LHCN-M2 (cell line): ENCODE measurements around the gene VPS13D. TPM values are rescaled to one million over a fixed set of nuclear protein-coding genes. Genes with fewer than 3 reads are reported as not detected.

Experiments used
- DNase-seq: peaks from one replicate; pipeline ENCODE4 v3.0.0-alpha.2; 2012; ENCODE audit warnings: low read depth
- polyA plus RNA-seq: library from polyadenylated mRNA; unstranded; fragments of >200 nt; gene quantifications from one replicate; pipeline ENCODE4 v1.2.1, GENCODE V29; 2012; ENCODE audit warnings: missing spikeins
- total RNA-seq: library from RNA; depleted of rRNA; stranded (reverse); fragments of >200 nt; gene quantifications from 2 replicates; pipeline ENCODE4 v1.2.3, GENCODE V29; 2014; rRNA removed

VPS13D gene
- total RNA-seq: 16.6 and 17.0 TPM in 2 replicates
- polyA plus RNA-seq: 7.5 TPM

- peak; percentile 63 for DNase-seq
Measured at GRCh38 chr1:12229835-12230548, at the start of gene VPS13D. VPS13D (plus strand) TSS chr1:12230030; CDS start chr1:12234267, 4,237 bp downstream.

- DNase-seq: no peak
Measured at GRCh38 chr1:12180315-12180714, 49.5 kb upstream of the VPS13D start.

- no peak for DNase-seq
Measured at GRCh38 chr1:12180903-12181302, 48.9 kb upstream of the VPS13D start.

DNA sequence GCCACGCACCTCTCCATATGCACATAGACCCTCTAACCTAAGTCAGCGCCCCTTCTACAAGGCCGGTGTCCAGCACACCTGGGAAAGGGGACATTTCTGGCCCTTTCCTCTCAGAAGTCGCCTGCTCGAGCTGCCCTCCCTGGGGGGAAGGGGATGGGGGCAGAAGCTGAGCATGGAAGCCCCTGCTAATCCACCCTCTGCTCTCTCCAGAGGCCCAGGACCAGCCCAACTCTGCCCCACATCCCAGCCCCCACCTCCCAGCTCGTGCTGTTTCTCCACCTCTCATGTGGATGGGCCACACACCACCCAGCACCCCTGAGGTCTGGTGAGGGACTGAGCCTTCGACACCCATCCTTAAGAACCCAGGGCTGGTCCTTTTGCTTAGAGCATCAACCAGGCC lies 48.3 kb upstream of the VPS13D start:
- DNase-seq: no peak

DNA sequence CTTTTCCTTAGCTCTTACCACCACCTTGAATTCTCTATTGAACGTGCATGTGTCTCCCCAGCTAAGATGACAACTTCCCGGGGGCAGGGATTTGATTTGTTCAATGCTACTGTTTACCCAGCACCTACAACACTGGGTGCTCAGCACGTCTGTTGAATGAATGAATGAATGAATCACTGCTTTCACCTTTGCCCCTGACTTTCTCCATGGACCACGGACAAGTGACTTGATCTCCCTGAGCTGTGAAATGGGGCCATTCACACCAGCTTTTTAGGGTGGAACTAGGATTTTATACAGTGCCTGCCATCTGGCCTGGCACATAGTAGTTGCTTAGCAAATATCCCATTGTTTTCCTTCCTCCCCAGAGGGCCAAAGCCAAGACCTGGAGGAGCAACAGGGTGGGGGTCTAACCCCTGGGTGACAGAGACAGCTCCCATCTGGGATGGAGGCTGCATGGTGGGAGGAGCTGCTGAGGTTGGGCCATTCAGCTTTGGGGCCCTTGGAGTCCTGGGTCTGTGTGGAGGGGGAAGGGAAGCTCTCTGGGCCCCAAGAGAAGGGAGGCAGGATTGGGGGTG lies 47.3 kb upstream of the VPS13D start:
- no peak for DNase-seq

DNA sequence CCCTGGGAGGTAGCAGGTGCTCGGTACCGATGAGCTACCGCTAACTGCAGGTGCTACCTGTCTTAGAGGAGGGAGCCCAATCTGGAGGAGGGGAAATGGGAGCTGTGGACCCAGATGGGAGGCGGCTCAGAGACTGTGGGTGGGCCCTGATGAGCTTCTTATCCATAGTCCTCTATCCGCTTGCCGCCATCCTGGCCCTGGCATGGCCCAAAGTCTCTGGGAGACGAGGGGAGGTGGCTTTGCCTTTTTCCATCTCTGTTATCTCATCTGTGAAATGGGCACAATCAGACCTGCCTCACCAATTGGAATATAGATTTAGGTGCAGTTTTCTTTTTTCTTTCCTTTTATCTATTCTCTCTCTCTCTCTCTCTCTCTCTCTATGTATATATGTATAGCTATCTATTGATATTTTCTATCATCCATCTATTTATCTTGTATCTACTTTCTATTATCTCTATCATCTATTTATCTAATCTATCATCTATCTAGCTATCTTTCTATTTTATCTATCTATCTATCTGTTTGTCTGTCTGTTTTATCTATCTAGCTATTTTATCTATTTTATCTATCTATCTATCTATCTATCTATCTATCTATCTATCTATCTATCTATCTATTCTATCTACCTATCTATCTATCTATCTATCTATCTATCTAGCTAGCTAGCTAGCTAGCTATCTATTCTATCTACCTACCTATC lies 46.6 kb upstream of the VPS13D start:
- DNase-seq: no peak

DNA sequence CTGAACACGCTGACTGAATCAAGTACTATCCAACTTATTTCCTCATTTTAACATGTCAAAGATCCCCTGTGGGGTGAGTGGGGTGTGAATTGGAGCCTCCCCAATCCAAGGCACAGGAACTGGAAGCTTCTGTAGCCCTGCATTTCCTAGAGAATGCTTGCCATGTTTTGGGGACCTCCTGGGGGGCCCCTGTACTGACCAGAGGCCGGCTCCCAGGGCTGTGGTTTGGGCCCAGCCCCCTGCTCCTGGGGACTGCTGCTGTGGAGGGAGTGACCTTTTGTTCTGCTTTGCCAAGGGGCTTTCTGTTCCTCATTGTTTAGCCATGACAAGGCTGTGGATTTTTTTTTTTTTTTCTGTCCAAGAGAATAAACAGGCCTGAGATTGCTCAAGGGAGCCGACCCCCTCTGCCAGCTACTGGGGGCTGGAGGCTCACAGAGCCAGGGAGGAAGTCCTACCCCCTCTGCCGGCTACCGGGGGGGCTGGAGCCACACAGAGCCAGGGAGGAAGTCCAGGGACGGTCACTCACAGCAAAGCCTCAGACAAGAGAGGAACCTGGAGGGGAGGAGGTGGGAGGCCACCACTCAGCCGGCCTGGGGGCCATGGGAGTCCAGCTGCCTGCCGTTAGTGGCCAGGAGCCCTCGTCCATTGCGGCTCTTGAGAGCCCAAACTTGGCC lies 45.7 kb upstream of the VPS13D start:
- DNase-seq: peak; percentile 41

DNA sequence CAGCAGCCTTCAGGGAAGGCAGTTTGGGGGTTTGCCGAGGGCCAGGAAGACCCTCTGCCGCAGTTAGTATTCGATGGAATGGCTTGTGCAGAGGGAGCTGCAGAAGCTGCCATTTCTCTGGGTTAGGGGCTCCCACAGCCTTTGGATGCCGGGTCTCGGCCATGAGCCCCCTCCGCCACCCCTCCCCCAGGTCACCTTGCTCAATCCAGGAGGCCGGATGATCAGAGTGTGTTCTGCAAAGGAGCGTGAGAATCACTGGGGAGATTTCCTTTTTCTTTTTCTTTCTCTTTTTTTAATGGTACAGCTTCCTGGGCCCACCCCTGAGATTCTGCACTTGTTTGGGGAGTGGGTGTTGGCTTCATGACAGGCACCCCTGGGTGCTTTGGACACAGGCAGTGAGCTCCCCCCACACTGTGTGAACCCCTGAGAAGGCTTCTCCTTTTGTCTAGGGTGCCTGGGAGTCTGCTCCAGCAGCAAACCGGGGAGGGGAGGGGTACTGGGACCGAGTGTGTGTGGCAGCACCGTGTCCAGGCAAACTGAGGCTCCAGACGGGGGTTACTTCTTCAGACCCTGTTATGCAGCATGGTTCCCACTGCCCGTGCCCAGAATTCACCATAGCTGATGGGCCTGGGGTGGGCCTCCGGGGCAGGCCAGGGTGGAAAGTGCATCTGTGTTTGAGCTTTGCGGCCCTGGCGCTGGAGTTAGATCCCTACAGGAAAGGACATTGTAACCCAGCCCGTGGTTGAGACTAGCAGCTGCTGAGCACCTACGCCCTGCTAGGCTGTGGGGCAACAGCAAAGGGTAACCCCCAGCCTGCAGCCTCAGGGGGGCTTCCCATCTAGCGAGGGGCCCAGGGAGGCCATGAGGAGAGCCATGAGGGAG lies 44.6 kb upstream of the VPS13D start:
- no peak for DNase-seq

- DNase-seq: no peak
Measured at GRCh38 chr1:12185918-12186678, 43.7 kb upstream of the VPS13D start.

GRCh38 chr1:12186679-12186985 lies 43.2 kb upstream of the VPS13D start:
- DNase-seq: no peak

GRCh38 chr1:12188115-12188514 lies 41.7 kb upstream of the VPS13D start:
- no peak for DNase-seq

GRCh38 chr1:12188657-12189327 lies 41.0 kb upstream of the VPS13D start:
- DNase-seq: no peak

- no peak for DNase-seq
Measured at GRCh38 chr1:12189328-12189682, 40.5 kb upstream of the VPS13D start.

DNA sequence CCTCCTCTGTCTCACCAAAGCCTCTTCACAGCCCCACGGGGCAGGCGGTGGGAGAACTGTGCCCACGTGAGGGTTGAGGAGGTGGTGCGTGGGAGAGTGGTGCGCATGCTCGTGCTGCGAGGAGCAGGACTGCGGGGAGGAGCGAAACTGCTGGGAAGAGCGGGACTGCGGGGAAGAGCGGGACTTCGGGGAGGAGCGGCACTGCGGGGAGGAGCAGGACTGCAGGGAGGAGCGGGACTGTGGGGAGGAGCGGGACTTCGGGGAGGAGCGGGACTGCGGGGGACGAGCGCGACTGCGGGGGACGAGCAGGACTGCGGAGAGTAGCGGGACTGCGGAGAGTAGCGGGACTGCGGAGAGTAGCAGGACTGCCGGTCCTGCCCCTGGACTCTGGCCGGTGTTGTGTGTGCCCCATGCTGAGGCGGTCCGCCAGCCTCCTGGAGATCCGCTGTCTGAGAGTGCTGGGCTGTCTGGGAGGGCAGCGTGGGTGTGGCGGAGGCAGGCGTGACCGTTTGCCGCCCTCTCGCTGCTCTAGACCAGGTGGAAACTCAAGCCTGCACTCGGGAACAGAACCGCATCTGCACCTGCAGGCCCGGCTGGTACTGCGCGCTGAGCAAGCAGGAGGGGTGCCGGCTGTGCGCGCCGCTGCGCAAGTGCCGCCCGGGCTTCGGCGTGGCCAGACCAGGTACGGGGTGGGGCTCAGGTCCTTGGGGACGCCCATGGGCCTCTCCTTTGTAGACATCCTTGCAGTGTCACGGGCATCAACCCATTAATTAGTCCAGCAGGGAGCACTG lies 38.4 kb upstream of the VPS13D start:
- DNase-seq: no peak

DNA sequence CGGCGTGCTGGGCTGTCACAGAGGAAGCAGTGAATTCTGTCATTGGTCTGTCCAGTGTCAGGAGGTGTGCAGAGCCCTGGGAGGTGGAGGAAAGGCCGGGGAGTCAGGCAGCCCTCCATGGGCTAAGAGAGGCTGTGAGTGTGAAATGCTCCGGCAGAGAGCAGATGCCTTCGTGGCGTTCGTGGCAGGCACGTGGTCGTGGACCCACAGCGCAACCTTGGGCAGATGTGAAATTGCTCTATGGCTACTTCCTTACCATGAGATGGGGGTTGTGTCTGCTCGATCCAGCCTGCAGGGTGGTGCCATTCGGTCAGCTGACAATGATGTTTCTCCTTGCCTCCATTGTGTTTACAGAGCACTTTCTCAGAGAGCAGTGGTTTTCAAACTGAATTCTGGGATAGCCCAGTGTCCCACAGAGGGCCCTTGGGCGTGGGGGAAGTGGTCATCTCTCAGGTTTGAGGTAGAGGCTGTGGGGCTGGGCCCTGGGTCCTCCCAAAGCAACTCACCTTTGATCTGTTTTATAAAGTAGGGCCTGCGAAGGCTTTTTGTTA lies 35.1 kb upstream of the VPS13D start:
- DNase-seq: no peak

DNA sequence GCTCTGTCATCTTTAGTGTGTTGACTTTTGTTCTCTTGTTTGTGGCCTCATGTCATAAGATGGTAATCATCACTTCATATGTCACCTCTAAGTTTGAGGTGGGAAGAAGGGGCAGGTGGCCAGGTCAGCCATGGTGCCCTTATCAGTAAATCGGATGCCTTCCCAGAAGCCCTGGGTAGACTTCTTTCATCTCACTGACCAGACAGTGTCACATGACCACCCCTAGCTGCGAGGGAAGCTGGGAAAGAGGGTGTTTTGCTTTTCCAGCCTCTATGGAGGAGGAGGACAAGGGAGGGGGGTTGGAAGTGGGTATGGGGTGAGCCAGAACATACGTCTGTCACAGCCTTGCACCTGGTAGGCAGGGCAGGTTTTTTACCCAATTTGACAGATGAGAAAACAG lies 34.4 kb upstream of the VPS13D start:
- no peak for DNase-seq

DNA sequence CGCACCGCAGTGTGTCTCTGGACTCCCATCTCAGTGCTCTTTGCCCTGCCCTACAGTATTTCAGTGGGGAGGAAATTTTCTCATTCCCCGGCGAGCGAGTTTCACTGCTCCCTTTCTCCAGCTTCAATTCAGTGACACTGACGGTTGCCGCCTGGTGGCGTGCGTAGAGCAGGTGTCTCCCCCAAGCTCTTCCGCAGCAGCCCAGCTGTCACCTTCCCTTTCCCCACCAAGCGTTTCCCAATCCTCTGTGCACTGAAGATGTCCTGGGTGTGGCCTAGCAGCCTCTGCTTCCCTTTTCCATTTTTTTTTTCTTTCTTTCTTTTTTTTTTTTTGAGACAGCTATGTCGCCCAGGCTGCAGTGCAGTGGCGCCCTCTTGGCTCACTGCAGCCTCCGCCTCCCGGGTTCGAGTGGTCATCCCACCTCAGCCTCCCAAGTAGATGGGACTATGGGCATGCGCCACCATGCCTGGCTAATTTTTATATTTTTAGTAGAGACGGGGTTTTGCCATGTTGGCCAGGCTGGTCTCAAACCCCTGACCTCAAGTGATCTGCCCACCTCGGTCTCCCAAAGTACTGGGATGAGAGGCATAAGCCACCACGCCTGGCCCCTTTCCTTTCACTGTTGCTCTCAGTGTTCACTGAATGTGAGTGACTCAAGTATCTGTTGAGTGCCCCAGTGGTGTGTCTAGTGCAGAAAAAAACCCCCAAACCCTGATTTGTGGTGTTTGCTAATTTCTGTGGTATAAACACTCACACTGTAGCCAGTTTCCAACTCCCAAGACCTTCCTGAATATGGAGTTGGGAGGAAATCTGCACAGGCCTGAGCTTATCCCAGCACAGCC lies 33.0 kb upstream of the VPS13D start:
- no peak for DNase-seq

- no peak for DNase-seq
Measured at GRCh38 chr1:12197483-12197880, 32.3 kb upstream of the VPS13D start.
